GM21786 (cell line): ENCODE measurements around the gene NF1.

Source experiments
- ATAC-seq: cut with Tn5 transposase; IDR thresholded peaks from one replicate; pipeline ENCODE4 v1.9.1; 2021; ENCODE audit not compliant: unreplicated experiment

Gene NF1

DNA sequence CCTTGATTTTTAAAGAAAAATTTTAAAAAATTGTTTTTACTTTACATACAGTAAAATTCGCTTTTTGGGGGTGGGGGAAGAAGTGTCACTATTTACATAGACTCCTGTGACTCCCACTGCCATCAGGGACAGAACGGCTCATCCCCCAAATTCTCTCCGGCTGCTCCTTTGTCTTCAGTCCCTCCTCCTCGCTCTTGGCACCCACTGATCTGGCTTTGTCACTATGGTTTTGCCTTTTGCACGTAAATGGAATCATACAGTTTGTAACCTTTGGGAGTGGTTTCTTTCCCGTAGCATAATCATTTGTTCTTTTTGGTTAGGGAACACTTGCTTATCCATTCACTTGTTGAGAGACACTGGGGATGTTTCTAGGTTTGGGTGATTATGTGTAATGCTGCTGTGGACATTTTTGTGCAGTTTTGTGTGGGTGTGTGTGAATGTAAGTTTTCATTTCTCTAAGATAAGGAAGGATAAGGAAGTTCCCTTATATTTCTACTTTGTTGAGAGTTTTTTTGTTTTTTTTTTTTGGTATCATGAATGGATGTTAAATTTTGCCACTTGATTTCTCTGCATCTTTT lies 324.1 kb downstream of the NF1 start:
- no peak for ATAC-seq

DNA sequence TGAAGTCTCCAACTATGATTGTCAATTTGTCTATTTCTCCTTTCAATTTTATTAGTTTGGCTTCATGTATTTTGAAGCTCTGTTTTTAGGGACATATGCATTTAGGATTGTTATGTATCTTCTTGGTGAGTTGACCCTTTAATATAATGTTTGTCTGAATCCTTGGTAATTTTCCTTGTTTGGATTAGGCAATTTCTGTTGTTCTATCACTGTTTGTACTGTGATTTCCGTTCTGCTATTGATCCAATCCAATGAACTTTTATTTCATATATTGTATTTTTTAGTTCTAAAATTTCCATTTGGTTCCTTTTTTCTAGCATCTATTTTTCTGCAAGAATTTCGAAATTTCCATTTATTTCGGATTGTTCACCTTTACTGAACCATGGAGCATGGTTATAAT lies 327.7 kb downstream of the NF1 start:
- ATAC-seq: no peak

GRCh38 chr17:31424944-31425281 lies 330.1 kb downstream of the NF1 start:
- ATAC-seq: no peak

- no peak for ATAC-seq
Observed at GRCh38 chr17:31425282-31426040, 330.7 kb downstream of the NF1 start.
